Measurements from ENCODE around the gene HHAT.

HHAT gene

GRCh38 chr1:210328746-210329503 is at the start of gene HHAT:
TSS of gene HHAT (plus strand) at chr1:210328902. CDS start at chr1:210348976, 20,074 bp downstream.
- DNase-seq (ENCODE audit: low spot score) = peak; percentile 70

- no peak for DNase-seq (ENCODE audit: low spot score)
Observed at GRCh38 chr1:210280221-210280620, 48.5 kb upstream of the HHAT start.

GRCh38 chr1:210288116-210288515 is 40.6 kb upstream of the HHAT start:
- DNase-seq (ENCODE audit: low spot score) = no peak

- no peak for DNase-seq (ENCODE audit: low spot score)
Observed at GRCh38 chr1:210289248-210289647, 39.5 kb upstream of the HHAT start.

GRCh38 chr1:210291081-210291764 is 37.5 kb upstream of the HHAT start:
- DNase-seq (ENCODE audit: low spot score) = no peak

- DNase-seq (ENCODE audit: low spot score) = no peak
Observed at GRCh38 chr1:210291786-210292230, 36.9 kb upstream of the HHAT start.

- peak; percentile 29 for DNase-seq (ENCODE audit: low spot score)
Observed at GRCh38 chr1:210292231-210292871, 36.4 kb upstream of the HHAT start.

- DNase-seq (ENCODE audit: low spot score) = no peak
Observed at GRCh38 chr1:210293171-210293607, 35.5 kb upstream of the HHAT start.

- DNase-seq (ENCODE audit: low spot score) = no peak
Observed at GRCh38 chr1:210294999-210295745, 33.5 kb upstream of the HHAT start.

GRCh38 chr1:210296682-210297081 is 32.0 kb upstream of the HHAT start:
- DNase-seq (ENCODE audit: low spot score) = no peak

- no peak for DNase-seq (ENCODE audit: low spot score)
Observed at GRCh38 chr1:210298296-210298695, 30.4 kb upstream of the HHAT start.

GRCh38 chr1:210298936-210299335 is 29.8 kb upstream of the HHAT start:
- DNase-seq (ENCODE audit: low spot score) = no peak

- no peak for DNase-seq (ENCODE audit: low spot score)
Observed at GRCh38 chr1:210299501-210299900, 29.2 kb upstream of the HHAT start.

- DNase-seq (ENCODE audit: low spot score) = no peak
Observed at GRCh38 chr1:210300923-210301614, 27.6 kb upstream of the HHAT start.

- peak; percentile 50 for DNase-seq (ENCODE audit: low spot score)
Observed at GRCh38 chr1:210301615-210302000, 27.1 kb upstream of the HHAT start.

- DNase-seq (ENCODE audit: low spot score) = peak; percentile 52
Observed at GRCh38 chr1:210302501-210302900, 26.2 kb upstream of the HHAT start.

- DNase-seq (ENCODE audit: low spot score) = no peak
Observed at GRCh38 chr1:210303391-210303790, 25.3 kb upstream of the HHAT start.

GRCh38 chr1:210310562-210311153 is 18.0 kb upstream of the HHAT start:
- DNase-seq (ENCODE audit: low spot score) = no peak

GRCh38 chr1:210311726-210312493 is 16.8 kb upstream of the HHAT start:
- no peak for DNase-seq (ENCODE audit: low spot score)

- DNase-seq (ENCODE audit: low spot score) = no peak
Observed at GRCh38 chr1:210313046-210313595, 15.6 kb upstream of the HHAT start.
